NCI-H82 treated with DMSO at 0.1 percent for 48 hours (cell line): ENCODE results near the gene ARMC9.
"Not testable (repeated sequence)": the region's sequence is repeated elsewhere in the genome, so short reads cannot be mapped to it uniquely, and the experiment has no call there.

Experiments used
- DNase-seq: peaks from one replicate; lab custom pipeline; 2025; ENCODE audit not compliant: unreplicated experiment; lab: John Stamatoyannopoulos, UW

Gene ARMC9

DNA sequence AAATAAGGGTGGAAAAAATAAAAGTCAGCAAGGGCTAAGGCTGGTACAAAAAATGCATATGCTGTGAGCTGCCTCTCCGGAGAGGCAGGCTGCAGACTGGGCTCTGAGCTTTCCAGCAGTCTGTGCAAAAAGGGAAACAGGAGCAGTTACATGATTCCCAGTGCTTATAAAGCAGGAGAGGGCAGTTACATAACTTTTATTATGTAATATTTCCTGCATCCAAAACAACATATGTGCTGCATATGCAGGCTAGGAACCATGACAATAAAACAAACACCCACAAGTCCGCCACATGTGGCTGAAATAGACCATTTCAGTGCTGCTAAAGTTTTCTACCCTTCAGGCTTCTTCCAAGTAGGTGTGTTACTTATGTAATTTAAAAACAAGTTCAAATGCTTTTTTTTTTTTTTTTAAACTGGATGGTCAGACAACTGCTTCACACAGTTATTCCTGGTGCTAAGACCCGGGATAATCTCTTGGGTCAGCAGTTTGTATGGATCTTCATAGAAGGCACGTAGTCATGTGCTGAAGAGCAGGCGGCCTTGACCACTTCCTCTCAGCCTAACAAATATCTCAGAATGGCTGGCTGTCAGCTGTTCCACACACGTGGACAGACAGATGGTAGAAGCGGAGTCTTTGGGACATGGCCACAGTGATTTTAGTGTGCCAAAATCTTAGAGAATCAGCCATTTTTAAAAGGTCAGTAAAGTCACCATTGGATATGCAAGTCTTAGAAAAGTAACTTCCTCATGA is 43.5 kb downstream of the ARMC9 start:
- no peak for DNase-seq

- DNase-seq: no peak
Measured at GRCh38 chr2:231243866-231244265, 45.4 kb downstream of the ARMC9 start.

DNA sequence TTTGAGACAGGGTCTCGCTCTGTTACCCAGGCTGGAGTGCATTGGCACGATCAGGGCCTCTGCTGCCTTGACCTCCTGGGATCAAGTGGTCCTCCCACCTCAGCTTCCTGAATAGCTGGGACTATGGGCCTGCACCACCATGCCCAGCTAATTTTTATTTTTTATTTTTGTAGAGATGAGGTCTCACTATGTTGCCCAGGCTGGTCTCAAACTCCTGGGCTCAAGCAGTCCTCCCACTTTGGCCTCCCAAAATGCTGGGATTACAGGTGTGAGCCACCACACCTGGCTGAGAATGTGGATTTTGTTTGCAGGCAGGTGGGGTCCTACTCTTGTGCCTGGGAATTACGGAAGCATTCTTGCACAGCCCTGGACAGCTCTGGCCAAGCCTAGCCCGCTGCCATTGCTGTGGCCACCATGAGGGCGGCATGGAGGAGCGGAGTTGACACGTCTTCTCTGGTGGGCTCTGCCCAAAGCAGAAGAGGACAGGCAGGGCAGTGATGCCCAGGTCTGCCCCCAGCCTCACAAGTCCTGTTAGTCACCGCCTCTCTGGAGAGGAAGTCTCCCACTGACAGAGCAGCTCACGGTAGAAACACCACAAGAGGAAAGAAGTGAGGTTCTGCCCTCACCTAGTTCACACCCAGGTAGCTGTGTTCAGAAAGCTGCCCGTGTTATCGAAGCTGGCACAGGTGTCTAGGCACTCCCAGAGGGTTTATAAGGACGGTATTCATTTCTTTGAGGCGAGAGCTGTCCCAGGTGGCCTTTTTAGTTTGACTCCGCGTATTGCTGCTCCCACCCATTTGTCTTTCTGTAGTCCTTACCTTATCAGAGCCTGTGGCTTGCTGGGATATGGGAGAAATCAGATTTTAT is 46.2 kb downstream of the ARMC9 start:
- DNase-seq: no peak

GRCh38 chr2:231245249-231246094 is 47.0 kb downstream of the ARMC9 start:
- no peak for DNase-seq

- no peak for DNase-seq
Measured at GRCh38 chr2:231246171-231246842, 47.9 kb downstream of the ARMC9 start.

DNA sequence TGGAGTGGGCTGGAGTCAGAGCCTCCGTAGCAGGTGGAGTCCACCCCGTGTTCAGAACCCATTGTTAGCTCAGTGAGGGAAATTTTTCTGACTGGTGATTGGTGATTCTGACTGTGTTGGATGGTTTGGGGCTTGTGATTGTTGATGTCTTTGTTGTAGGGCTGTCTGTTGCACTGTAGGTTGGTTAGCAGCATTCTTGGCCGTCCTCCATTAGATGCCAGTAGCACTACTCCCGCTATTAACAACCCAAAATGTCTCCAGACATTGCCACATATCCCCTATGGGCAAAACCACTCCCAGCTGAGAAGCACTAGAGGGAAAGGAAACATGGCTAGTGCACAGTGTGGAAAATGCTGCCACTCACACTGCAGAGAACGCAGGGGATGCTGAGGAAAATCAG is 51.7 kb downstream of the ARMC9 start:
- no peak for DNase-seq

GRCh38 chr2:231250698-231251097 is 52.3 kb downstream of the ARMC9 start:
- no peak for DNase-seq

DNA sequence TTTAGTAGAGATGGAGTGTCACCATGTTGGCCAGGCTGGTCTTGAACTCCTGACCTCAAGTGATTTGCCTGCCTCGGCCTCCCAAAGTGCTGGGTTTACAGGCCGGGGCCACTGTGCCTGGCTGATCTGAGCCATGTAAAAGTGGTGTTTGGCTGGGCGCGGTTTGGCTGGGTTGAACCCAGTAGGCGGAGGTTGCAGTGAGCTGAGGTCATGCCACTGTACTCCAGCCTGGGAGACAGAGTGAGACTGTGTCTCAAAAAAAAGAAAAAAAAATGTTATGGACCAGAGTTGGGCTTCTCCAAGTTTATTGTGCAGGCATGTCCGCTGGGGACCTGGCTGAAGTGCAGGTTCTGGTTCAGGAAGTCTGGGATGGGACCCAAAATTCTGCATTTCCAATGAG is 54.9 kb downstream of the ARMC9 start:
- DNase-seq: not testable (repeated sequence)

GRCh38 chr2:231256494-231256893 is 58.1 kb downstream of the ARMC9 start:
- no peak for DNase-seq

GRCh38 chr2:231257763-231258162 is 59.3 kb downstream of the ARMC9 start:
- DNase-seq: no peak

GRCh38 chr2:231258701-231259100 is 60.3 kb downstream of the ARMC9 start:
- no peak for DNase-seq

GRCh38 chr2:231259104-231259503 is 60.7 kb downstream of the ARMC9 start:
- no peak for DNase-seq

- DNase-seq: no peak
Measured at GRCh38 chr2:231260442-231261208, 62.2 kb downstream of the ARMC9 start.

DNA sequence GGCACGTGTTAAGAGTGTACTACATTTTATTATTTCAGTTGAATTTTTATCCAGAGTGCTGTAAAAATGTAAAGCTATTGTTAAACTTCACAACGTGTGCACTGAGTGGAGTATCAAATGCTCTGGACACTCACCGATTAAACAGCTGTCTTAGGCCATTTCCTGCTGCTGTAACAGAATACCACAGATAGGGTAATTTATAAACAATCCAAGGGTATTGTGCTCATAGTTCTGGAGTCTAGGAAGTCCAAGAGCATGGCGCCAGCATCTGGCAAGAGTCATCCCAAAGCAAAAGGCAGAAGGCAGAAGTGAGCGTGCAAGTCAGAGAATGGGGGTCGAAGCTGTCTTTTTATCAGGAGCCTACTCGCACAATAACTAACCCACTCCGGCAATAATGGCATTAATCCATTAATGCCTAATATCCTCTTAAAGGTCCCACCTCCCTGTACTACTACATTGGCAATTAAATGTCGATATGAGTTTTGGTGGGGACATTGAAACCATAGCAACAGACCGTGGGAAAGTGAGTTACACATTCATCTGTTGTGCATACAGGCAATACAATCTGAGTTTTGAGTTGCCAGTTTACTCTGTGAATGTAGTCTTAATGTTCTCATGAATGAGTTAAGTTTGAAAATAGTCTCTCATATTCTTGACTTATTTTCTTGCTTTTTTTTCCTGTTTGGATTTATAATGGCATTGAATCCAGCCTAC is 64.8 kb downstream of the ARMC9 start:
- DNase-seq: no peak

DNA sequence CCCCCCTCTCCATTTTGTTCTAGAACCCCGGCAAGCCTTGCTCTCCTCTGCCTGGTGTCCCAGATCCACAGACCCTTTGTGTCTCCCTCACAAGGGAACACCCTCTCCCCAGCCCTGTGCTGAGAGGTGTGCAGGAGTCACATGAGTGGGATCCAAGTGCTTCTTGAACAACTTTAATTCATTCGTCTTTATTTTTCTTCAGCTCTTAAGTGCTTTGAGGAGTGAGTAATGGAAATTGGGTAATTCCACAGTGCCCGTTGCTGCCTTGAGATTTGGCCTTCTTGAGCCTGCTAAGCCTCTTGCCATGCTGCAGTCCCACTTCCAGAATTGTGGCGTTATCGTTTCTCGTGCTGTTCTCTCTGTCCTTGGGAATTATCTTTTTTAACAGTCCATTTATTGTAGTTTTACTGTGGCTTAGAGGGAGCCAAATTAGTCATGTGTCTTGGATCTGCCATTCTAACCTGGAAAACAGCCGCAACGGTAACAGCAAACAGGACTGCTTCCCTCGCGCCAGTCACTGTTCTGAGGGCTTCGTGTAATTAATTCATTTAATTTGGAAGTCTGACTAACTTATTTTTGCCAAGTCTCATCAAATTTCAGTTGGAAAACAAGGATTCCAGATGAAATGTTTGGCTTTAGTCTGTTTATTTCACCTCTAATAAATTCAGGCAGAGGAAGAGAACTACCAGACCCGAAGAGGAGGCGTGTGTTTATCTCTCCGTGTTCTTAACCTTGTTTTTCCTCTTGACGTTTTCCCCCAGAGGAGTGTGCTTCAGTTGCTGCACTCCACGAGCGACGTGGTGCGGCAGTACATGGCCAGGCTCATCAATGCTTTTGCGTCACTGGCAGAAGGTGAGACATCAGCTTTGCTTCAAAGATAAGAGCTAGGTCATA is 72.0 kb downstream of the ARMC9 start:
- DNase-seq: no peak

GRCh38 chr2:231272991-231273390 is 74.6 kb downstream of the ARMC9 start:
- no peak for DNase-seq

DNA sequence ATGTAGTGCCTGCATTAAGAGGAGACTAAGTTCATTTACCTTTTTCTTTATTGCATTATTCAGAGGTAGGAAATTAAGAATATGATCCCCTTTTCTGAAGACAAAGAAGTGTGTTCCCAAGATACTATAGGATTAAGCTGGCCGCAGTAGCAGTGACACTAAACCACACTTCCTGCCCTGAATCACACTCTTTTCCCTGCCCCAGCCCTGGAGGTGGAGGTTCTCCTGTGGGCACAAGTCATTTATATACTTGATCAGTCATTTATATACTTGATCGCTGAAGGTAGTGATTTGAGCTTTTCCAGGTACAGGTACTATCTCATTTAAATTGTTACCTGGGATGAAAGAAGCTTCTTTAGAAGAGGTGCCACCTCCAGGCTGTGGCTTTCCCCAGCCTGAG is 78.6 kb downstream of the ARMC9 start:
- no peak for DNase-seq

DNA sequence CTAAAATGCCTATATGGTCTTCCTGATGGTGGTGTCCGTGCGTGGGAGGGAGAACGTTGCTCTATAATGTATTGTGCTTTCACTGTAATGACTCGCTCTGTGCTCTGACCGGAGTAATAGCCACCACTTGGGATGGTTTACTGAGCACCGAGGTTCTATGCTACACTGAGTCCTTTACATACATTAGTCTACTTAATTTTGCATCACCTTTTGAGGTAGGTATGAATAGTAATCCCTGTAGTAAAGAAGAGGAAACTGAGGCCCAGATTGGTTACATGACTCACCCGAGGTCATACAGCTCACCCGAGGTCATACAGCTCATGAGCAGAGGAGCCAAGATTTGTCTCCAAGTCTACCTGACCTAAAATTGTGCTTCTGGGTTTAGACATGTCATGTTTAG is 79.5 kb downstream of the ARMC9 start:
- no peak for DNase-seq
